DMS 273 treated with DMSO at 0.1 percent for 48 hours (cell line): Measurements from ENCODE around the gene GAPVD1.
"Not testable (repeated sequence)": the region's sequence is repeated elsewhere in the genome, so short reads cannot be mapped to it uniquely, and the experiment has no call there.

Experiments used
- DNase-seq: peaks from one replicate; lab custom pipeline; 2025; lab: John Stamatoyannopoulos, UW

GAPVD1 gene

GRCh38 chr9:125255781-125256391, 5.7 kb upstream of the GAPVD1 start:
- DNase-seq = no peak

DNA sequence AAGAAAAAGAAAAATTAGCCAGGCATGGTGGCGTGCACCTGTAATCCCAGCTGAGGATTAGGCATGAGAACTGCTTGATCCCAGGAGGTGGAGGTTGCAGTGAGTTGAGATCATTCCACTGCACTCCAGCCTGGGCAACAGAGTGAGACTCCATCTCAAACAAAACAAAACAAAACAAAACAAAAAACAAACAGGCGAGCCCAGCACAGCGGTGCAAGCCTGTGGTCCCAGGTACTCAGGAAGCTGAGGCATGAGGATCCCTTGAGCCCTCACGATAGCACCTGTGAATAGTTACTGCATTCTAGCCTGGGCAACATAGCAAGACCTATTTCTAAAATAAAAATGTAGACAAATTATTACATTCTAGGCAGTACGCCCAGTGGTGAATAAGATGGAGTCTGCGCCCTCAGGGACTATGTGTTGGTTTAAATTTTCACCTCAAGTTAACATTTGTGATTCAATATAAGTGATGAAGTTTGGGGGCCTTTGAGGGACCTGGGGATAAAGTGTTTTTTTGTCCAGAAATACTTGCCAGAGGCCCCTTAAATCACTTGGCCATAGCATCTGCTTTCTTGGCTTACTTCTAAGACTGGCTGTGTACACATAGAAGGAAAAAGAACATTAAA, 3.4 kb upstream of the GAPVD1 start:
- no peak for DNase-seq

DNA sequence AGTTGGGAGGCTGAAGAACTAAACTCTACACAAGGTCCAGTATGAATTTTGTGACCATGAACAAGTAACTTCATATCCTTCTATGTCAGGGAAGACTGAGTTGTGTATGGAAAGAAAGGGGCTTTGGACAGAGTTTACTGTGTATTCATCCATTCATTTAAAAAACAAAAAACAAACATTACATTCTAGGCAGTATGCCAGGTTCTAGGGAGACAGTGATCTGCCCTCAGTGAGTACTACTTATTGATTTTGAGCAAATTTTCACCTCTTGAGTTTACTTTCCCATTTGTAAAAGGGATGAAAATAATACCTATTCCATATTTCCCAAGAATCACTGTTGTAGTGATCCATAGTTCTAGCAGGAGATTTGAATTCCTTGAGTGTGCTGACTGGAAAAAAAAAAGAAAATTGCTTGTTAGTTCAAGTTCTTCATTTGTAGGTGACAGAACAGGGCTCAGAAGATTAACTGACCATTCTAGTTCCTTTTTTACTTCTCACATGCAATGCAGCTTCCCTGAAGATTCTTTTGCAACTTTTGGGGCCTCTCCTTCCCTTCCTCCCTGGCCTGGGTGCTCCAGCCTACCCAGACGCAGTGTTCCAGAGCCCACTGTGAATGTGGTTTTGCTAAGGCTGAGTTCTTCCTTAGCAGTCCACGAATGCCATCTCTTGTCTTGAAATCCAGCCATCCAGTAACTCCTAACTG, 2.6 kb upstream of the GAPVD1 start:
- no peak for DNase-seq

- DNase-seq = peak; percentile 85
These were observed 1.1 kb upstream of the GAPVD1 start for GRCh38 chr9:125260561-125260960.

DNA sequence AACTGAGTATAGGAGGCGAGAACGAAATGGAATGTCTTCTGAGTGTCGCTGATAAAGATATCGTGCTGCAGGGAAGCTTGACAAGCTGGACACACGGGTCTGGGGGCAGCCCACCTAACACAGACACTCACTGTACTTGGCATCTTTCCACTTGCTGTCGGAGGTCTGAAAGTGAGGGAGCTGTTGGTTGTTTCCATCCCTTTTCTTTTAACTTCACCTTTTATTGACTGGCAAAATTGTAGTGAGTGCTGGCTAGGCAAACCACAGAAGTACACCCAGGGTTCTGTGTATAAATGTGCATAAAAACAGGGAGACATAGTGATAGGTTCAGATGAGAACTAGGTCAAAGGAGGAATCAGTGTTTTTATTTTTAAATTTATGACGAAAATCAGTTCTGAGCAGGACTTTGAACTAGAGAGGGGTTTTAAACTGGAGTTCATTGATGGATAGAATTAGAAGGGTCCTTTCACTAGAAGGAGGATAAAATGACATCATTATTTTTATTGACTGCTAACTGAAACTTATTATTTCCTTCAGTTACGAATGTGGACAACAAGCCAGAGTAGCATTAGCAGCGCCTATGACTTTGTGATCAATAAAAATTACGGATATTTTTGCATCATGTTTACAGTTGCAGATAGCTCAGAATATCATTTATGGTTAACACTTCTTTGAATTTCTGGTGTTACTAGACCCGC, 817 bp downstream of the GAPVD1 start:
- peak; percentile 20 for DNase-seq

DNA sequence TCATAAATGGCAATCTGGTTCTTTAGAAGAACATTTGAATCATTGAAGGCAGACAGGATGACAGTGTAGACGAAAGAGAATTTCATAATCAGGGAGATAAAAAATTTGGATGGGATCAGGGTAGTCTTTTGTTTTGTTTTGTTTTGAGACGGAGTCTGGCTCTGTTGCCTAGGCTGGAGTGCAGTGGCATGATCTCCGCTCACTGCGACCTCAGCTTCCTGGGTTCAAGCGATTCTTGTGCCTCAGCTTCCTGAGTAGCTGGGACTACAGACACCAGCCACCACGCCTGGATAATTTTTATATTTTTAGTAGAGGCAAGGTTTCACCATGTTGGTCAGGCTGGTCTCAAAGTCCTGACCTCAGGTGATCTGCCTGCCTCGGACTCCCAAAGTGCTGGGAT, 2.4 kb downstream of the GAPVD1 start:
- DNase-seq = not testable (repeated sequence)

DNA sequence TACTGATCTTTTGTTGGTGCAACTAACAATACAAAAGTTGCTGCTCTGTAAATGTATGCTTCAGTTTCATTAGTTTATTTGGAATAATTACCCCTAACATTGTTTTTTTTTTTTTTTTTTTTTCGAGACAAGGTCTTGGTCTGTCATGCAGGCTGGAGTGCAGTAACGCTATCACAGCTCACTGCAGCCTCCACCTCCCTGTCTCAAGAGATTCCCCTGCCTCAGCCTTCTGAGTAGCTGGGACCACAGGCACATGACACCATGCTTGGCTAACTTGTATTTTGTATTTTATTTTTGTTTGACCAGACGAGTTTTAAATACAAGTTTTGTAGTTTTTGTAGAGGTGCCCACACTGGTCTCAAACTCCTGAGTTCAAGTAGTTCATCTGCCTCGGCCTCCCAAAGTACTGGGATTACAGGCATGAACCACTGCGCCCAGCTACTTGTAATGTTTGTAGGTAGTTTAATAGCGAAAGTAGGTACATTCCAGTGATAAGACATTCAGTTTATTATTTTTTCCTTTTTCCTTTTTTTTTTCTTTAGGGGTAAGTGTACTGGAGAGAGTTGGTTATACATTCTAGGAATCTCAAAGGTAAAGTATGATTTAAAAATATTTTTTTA, 6.9 kb downstream of the GAPVD1 start:
- DNase-seq = no peak

DNA sequence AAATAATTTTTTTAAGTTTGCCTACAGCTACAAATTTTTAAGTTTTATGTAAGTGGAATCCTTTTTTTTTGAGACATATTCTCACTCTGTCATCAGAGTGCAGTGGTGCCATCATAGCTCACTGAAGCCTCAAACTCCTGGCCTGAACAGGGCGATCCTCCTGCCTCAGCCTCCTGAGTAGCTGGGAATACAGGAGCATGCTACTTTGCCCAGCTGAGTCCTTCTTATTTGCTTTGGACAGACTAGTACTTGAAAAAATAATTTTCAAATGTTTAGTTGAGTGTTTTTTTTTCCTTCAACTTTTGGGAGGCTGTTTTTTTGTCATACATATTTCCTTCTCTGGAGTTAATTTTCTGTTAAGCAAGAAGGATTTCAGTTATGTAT, 7.4 kb downstream of the GAPVD1 start:
- no peak for DNase-seq

DNA sequence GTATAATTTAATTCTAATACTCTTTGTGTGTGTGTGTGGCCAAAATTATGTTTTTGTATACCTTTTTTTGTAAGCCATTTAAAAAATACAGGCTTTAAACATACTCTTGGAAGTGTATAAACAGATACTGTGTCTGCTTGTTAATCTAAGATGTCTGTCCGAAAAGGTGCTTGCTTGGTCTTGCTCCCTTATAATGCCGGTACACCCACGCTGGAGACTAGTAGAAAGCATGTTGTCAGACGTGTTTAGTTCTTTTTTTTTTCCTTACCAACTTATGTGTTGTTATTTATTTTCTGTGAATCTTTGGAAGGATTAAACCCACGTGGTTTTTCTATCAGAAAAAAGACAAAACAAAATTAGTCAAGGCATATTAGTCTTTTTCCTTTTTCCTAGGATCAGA, 9.5 kb downstream of the GAPVD1 start:
- DNase-seq = no peak

DNA sequence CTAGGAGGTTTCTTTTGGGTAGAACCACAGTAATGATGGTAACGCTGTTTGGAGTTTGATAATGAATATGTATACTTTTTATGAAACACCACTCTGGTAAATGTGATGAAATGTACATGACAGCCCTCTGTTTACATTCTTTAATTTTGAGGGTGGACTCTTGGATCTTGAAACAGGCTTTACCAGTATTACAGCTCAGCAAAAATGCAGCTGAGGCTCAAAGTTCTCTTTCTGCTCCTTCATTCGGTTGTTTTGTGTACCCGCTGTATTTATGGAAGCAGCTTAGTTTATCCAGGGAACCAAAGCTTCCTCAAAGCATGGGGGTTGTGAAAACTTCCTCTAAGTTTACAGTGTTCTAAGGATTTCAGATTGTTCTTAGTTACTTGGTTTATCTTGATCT, 11.1 kb downstream of the GAPVD1 start:
- no peak for DNase-seq

DNA sequence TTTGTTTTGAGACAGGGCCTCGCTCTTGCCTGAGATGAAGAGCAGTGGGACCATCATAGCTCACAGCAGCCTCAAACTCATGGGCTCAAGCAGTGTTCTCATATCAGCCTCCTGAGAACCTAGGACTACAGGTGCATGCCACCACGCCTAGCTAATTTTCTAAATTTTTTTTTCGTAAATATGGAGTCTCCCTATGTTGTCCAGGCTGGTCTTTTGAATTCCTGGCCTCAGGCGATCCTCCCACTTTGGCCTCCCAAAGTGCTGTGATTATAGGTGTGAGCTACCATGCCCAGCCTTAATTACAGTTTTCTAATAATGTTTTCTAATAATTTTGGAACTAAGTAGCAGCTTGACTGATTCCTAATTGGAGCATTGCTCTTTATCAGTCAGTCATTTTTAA, 15.1 kb downstream of the GAPVD1 start:
- DNase-seq = no peak

DNA sequence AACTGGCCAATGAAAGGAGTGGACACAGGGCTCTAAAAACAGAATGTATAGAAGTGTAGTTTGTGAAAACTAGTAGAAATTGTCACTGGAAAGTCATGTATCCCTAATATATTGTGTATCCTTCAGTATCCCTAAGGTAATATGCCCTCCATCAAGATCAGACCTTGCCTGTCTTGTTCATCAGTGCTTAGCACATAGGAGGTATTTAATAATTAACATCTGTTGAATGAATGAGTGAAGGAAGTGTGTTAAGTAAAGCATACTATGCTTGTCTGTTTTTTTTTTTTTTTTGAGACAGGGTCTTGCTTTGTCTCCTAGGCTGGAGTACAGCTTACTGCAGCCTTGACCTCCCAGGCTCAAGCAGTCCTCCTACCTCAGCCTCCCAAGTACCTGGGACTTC, 15.8 kb downstream of the GAPVD1 start:
- no peak for DNase-seq

DNA sequence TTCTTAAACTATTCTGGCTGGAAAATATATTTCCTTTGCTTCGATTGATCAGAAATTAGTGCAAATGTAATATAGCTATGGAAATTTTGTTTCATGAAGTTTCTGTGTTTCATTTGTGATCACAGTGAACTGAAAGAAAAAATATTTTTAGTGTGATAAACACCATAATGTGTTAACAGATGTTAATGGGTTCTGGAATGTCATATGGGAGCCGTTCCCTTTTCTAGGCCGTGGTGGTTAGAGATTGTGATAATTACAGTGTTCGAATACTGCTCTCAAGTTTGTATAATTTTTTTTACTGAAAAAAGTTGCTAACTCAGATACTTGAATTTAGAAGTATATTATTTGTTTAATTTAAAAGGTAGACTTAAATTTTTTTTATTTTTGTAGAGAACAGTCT, 19.3 kb downstream of the GAPVD1 start:
- DNase-seq = peak; percentile 70

GRCh38 chr9:125284855-125285254, 23.2 kb downstream of the GAPVD1 start:
- DNase-seq = no peak

- not testable (repeated sequence) for DNase-seq
These were observed 25.4 kb downstream of the GAPVD1 start for GRCh38 chr9:125286935-125287433.

GRCh38 chr9:125293134-125293533, 31.5 kb downstream of the GAPVD1 start:
- DNase-seq = no peak

DNA sequence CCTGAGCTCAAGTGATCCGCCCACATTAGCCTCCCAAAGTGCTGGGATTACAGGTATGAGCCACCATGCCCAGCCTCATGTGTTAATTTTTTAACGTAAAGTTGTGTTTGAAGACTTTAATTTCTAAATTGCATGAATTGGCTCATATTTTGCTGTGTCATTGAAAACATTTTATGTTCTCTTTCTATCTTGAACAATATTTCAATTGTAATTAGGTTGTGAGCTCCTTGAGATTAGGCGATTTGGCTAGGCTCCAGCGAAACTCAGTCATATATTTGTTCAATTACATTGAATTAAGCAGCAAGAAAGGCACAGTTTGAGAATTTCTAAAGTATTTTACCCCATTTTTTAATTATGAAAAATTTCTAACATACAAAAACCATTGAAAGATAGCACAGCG, 34.0 kb downstream of the GAPVD1 start:
- DNase-seq = no peak

GRCh38 chr9:125296843-125297372, 35.3 kb downstream of the GAPVD1 start:
- no peak for DNase-seq

DNA sequence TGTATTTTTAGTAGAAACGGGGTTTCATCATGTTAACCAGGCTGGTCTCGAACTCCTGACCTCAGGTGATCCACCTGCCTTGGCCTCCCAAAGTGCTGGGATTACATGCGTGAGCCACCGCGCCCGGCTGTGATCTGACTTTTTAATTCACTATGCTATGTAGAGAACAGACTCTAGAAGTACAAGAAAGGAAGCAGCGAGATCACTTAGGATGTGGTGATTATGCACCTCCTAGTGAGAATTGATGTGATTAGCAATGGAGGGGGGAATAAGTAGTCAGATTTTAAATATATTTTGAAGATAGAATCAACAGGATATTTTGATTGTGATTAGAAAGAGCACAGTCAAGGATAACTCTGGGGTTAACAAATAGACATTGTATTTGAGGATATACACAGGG, 36.3 kb downstream of the GAPVD1 start:
- DNase-seq = no peak

GRCh38 chr9:125302241-125302640, 40.6 kb downstream of the GAPVD1 start:
- DNase-seq = no peak

DNA sequence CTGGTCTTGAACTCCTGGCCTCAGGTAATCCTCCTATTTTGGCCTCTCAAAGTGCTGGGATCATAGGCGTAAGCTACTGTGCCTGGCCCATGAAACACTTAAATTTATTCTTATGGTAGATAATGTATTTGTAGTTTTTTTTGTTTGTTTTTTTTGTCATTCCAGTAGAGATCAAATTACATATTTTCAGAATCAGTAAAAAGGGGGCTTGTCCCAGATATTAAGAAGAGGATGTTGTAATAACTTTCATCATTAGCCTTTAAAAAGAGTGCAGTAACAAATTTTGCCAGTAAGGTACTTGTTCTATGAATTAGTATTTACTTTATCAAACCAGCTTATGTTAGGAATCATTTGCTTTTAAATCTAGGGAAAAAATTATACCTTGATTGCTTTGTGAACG, 42.6 kb downstream of the GAPVD1 start:
- no peak for DNase-seq

GRCh38 chr9:125312411-125312810, 50.8 kb downstream of the GAPVD1 start:
- no peak for DNase-seq
